A204.1 (cell line): ENCODE results near the gene BAIAP2L1.
"Not testable (repeated sequence)": the region's sequence is repeated elsewhere in the genome, so short reads cannot be mapped to it uniquely, and the experiment has no call there.

Source experiments
- FAIRE-seq: peaks from 2 replicates; lab custom pipeline; 2012; peaks lifted over from hg19 to GRCh38; lab: Jason Lieb, UNC

Gene BAIAP2L1

GRCh38 chr7:98400542-98401340 is at the start of gene BAIAP2L1:
Gene BAIAP2L1, minus strand, starts transcription at chr7:98401090. Its CDS starts 238 bp downstream, at chr7:98400852.
- FAIRE-seq = no peak

- FAIRE-seq = no peak
Observed at GRCh38 chr7:98448766-98449165, 47.9 kb upstream of the BAIAP2L1 start.

- FAIRE-seq = not testable (repeated sequence)
Observed at GRCh38 chr7:98440992-98441391, 40.1 kb upstream of the BAIAP2L1 start.

GRCh38 chr7:98439484-98439883 is 38.6 kb upstream of the BAIAP2L1 start:
- no peak for FAIRE-seq

GRCh38 chr7:98434087-98434486 is 33.2 kb upstream of the BAIAP2L1 start:
- no peak for FAIRE-seq

GRCh38 chr7:98429799-98430198 is 28.9 kb upstream of the BAIAP2L1 start:
- FAIRE-seq = no peak

- no peak for FAIRE-seq
Observed at GRCh38 chr7:98423043-98423442, 22.2 kb upstream of the BAIAP2L1 start.

- no peak for FAIRE-seq
Observed at GRCh38 chr7:98420966-98421612, 20.2 kb upstream of the BAIAP2L1 start.

- FAIRE-seq = not testable (repeated sequence)
Observed at GRCh38 chr7:98419988-98420387, 19.1 kb upstream of the BAIAP2L1 start.

- FAIRE-seq = not testable (repeated sequence)
Observed at GRCh38 chr7:98419316-98419691, 18.4 kb upstream of the BAIAP2L1 start.

- no peak for FAIRE-seq
Observed at GRCh38 chr7:98418636-98419315, 17.9 kb upstream of the BAIAP2L1 start.

- no peak for FAIRE-seq
Observed at GRCh38 chr7:98418271-98418635, 17.4 kb upstream of the BAIAP2L1 start.

- not testable (repeated sequence) for FAIRE-seq
Observed at GRCh38 chr7:98417604-98418270, 16.8 kb upstream of the BAIAP2L1 start.

- FAIRE-seq = no peak
Observed at GRCh38 chr7:98414205-98414900, 13.5 kb upstream of the BAIAP2L1 start.

GRCh38 chr7:98413655-98414054 is 12.8 kb upstream of the BAIAP2L1 start:
- not testable (repeated sequence) for FAIRE-seq

- FAIRE-seq = no peak
Observed at GRCh38 chr7:98409843-98410242, 9.0 kb upstream of the BAIAP2L1 start.

GRCh38 chr7:98408146-98408545 is 7.3 kb upstream of the BAIAP2L1 start:
- not testable (repeated sequence) for FAIRE-seq

- no peak for FAIRE-seq
Observed at GRCh38 chr7:98406827-98407226, 5.9 kb upstream of the BAIAP2L1 start.

- FAIRE-seq = no peak
Observed at GRCh38 chr7:98404840-98405239, 4.0 kb upstream of the BAIAP2L1 start.

GRCh38 chr7:98399890-98400541 is 874 bp downstream of the BAIAP2L1 start:
- FAIRE-seq = no peak

GRCh38 chr7:98399462-98399861 is 1.4 kb downstream of the BAIAP2L1 start:
- FAIRE-seq = no peak
